Gastrocnemius medialis (tissue), 4 donors: Measurements from ENCODE around the gene DAPP1.

Experiments used
- CTCF ChIP-seq, 5 experiments: fragments of 450-650 bp in 3 of 5; fragments of 200-600 bp in 2 of 5; sonication (generic) in 2 of 5; IDR thresholded peaks in 4 of 5; conservative IDR thresholded peaks in 1 of 5; 1 replicate in 4 of 5; 2 replicates in 1 of 5; pipeline ENCODE4 v1.5.1; 2016 to 2019; ENCODE audit warnings: antibody characterized with exemption in 5 of 5, mild to moderate bottlenecking in 3 of 5, moderate library complexity in 3 of 5
- POLR2A ChIP-seq, 2 donors: fragments of 450-650 bp; IDR thresholded peaks; one replicate each; pipeline ENCODE4 v1.6.1; 2017; ENCODE audit warnings: antibody characterized with exemption in 2 of 2, mild to moderate bottlenecking in 2 of 2, moderate library complexity in 2 of 2

- no peak for TF ChIP-seq CTCF (IDR thresholded peaks at IDR 0.05 in 4 of 5, conservative IDR thresholded peaks at IDR 0.05 in 1 of 5)
- TF ChIP-seq POLR2A (IDR thresholded peaks at IDR 0.05) = no peak
These were observed 7.3 kb upstream of the DAPP1 start for GRCh38 chr4:99809326-99809725.
